Uterus (tissue), 2 donors: ENCODE results near the gene EDNRB.

Experiments
- POLR2A ChIP-seq, 2 donors: fragments of 450-650 bp; IDR thresholded peaks; one replicate each; pipeline ENCODE4 v1.6.1; 2016; ENCODE audit warnings: antibody characterized with exemption in 2 of 2, mild to moderate bottlenecking in 1 of 2, moderate library complexity in 1 of 2
- TF ChIP-seq, protein P1 (sequence below), 4 experiments: fragments of 200-600 bp in 2 of 4; fragments of 450-650 bp in 2 of 4; sonication (generic) in 2 of 4; IDR thresholded peaks; one replicate each; pipeline ENCODE4 v1.5.1; 2016 to 2019; ENCODE audit warnings: antibody characterized with exemption in 4 of 4, mild to moderate bottlenecking in 2 of 4, moderate library complexity in 1 of 4

DNA sequence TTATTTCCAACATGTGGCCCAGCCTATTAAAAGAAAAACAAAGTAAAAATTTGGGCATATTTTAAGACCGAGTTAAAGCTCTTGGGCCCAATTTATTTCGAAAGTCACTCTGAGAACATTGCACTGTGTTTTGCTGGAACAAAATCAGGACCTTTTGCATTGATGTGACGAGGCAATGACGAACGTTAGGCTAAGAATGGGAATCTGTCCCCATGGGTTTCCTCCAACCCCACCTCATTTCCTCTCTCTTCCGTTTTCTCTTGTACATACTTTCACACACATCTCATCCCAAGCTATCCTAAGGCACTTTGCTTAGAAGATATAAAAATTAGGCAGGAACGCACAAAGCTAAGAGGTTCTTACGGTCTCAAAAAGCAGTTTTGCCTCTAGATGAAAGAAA lies 22.1 kb downstream of the EDNRB start:
- TF ChIP-seq, protein P1, sequence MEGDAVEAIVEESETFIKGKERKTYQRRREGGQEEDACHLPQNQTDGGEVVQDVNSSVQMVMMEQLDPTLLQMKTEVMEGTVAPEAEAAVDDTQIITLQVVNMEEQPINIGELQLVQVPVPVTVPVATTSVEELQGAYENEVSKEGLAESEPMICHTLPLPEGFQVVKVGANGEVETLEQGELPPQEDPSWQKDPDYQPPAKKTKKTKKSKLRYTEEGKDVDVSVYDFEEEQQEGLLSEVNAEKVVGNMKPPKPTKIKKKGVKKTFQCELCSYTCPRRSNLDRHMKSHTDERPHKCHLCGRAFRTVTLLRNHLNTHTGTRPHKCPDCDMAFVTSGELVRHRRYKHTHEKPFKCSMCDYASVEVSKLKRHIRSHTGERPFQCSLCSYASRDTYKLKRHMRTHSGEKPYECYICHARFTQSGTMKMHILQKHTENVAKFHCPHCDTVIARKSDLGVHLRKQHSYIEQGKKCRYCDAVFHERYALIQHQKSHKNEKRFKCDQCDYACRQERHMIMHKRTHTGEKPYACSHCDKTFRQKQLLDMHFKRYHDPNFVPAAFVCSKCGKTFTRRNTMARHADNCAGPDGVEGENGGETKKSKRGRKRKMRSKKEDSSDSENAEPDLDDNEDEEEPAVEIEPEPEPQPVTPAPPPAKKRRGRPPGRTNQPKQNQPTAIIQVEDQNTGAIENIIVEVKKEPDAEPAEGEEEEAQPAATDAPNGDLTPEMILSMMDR (IDR thresholded peaks at IDR 0.05): no peak
- no peak for TF ChIP-seq POLR2A (IDR thresholded peaks at IDR 0.05)
